SK-N-MC (cell line): ENCODE results near the gene MYO16.

Experiments
- EZH2 ChIP-seq: fragments of 200-600 bp; sonication (generic); IDR thresholded peaks from one replicate; pipeline ENCODE4 v1.6.1; 2017; ENCODE audit warnings: antibody characterized with exemption
- FOXP2 ChIP-seq: optimal IDR thresholded peaks from 2 replicates; pipeline ENCODE3; 2011; ENCODE audit warnings: mild to moderate bottlenecking, moderate library complexity; ENCODE audit not compliant: insufficient read depth; ENCODE audit errors: extremely low read length, control extremely low read depth
- POLR2AphosphoS5 ChIP-seq: IDR thresholded peaks from 2 replicates; pipeline ENCODE4 v1.6.1; 2012; ENCODE audit warnings: mild to moderate bottlenecking, low read depth, low read length, borderline replicate concordance

DNA sequence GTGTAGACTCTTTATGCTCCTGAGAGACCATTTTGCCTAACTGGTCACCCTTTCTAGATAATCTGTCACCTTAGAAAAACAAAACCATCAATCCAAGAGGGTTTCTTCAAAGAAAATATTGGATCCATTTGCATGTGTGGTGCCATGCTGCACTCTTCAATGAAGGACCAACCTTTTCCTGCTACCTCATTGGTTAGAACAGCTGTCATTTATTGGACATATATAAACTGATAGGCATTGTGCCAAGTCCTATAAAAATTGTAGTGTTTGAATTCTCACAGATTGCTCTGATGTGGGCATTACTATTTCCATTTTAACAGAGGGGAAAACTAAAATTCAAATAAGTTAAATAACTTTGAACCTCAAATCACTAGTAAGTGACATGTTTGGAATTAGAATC is 333.2 kb downstream of the MYO16 start:
- TF ChIP-seq POLR2AphosphoS5 (no peak), EZH2 (no peak), FOXP2 (no peak)
